Upper lobe of left lung (tissue), 6 donors: ENCODE data around the gene RASGRF2. TPM values are rescaled to one million over a fixed set of nuclear protein-coding genes. Genes with fewer than 3 reads are reported as not detected.
"Not testable (repeated sequence)": the region's sequence is repeated elsewhere in the genome, so short reads cannot be mapped to it uniquely, and the experiment has no call there.

Source experiments
- ATAC-seq, 2 donors: fragments of 200-7000 bp; cut with Tn5 transposase; one replicate each; pipeline ENCODE4 v1.9.1; 2022; ENCODE audit warnings: mild to moderate bottlenecking in 2 of 2, moderate library complexity in 2 of 2; ENCODE audit not compliant: low FRiP score in 2 of 2
- DNase-seq, 2 donors: peaks; one replicate each; pipeline ENCODE4 v3.0.0-alpha.2; 2019 to 2020
- H3K27ac ChIP-seq, 4 donors: fragments of 200-600 bp; sonication (generic); one replicate each; pipeline ENCODE4 v1.5.1; 2016 to 2019
- H3K27me3 ChIP-seq, 4 donors: fragments of 200-600 bp; sonication (generic); one replicate each; pipeline ENCODE4 v1.5.1; 2017 to 2019
- H3K36me3 ChIP-seq, 4 donors: fragments of 200-600 bp; sonication (generic); one replicate each; pipeline ENCODE4 v1.5.1; 2016 to 2019
- H3K4me1 ChIP-seq, 4 donors: fragments of 200-600 bp; sonication (generic); one replicate each; pipeline ENCODE4 v1.5.1; 2018 to 2019
- H3K4me3 ChIP-seq, 4 donors: fragments of 200-600 bp; sonication (generic); one replicate each; pipeline ENCODE4 v1.5.1; 2017 to 2019; ENCODE audit warnings: mild to moderate bottlenecking in 2 of 4, moderate library complexity in 1 of 4
- H3K9me3 ChIP-seq, 4 donors: fragments of 200-600 bp; sonication (generic); one replicate each; pipeline ENCODE4 v1.5.1; 2018 to 2019
- CTCF ChIP-seq, 6 experiments: fragments of 450-650 bp in 4 of 6; fragments of 200-600 bp in 2 of 6; sonication (generic) in 2 of 6; IDR thresholded peaks; one replicate each; pipeline ENCODE4 v1.5.1; 2016 to 2019; ENCODE audit warnings: antibody characterized with exemption in 6 of 6
- EP300 ChIP-seq, 4 donors: sonication (generic); formaldehyde crosslinking; IDR thresholded peaks; one replicate each; pipeline ENCODE4 v1.5.1; 2017; ENCODE audit warnings: antibody characterized with exemption in 4 of 4, control low read depth in 2 of 4
- POLR2A ChIP-seq, 4 donors: fragments of 450-650 bp; IDR thresholded peaks; one replicate each; pipeline ENCODE4 v1.5.1; 2016 to 2017; ENCODE audit warnings: antibody characterized with exemption in 4 of 4, mild to moderate bottlenecking in 2 of 4
- POLR2AphosphoS5 ChIP-seq, 2 donors: sonication (generic); formaldehyde crosslinking; IDR thresholded peaks; one replicate each; pipeline ENCODE4 v1.5.1; 2017; ENCODE audit warnings: antibody characterized with exemption in 2 of 2
- whole genome bisulfite sequencing, 2 donors: methylation state at CpG; one replicate each; pipeline ENCODE4 v1.1.5; 2017 to 2018; 5-methylcytosine and 5-hydroxymethylcytosine counted together
- total RNA-seq, 6 donors: library from RNA; depleted of rRNA in 4 of 6; stranded (reverse); fragments of >200 nt in 4 of 6; gene quantifications; one replicate each; pipeline versions ENCODE4 v1.1.0 to v1.2.1, GENCODE V29; 2016 to 2021
- donor health status: DM: no; HTN: no; CAD: no; lungs with moderate emphysema.
- donor health status: DM: no; HTN: yes; CAD: no; lungs with severe emphysema.

RASGRF2 gene
- total RNA-seq, 6 donors from 2014 or later, result 1.5 to 10.5 (median 4.9) TPM

DNA sequence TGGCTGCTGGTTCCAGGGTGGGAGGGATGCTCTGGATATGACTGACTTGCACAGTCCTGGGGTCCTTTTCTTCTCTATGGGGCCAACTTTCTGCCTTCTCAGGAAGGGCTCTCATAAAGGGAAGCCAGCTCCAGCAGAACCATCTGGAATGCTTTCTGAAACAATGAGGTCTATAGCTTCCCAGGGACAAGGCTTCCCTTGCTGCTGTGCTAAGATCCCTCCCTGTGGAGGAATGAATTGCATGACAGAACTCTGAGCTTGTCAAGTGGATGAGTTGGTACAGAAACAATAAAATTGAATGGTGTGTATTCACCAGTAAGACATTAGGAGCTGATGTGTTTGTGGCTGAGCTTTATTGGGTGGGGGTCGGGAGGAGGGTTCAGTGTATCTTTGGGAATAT, 292.7 kb downstream of the RASGRF2 start:
- Histone ChIP-seq H3K27ac (no peak overlapping the region), H3K36me3 (no peaks in the 10 kb centered on the region), H3K4me1 (no peaks in the 10 kb centered on the region), H3K9me3 (no peaks in the 10 kb centered on the region), H3K4me3 (no peak overlapping the region), H3K27me3 (no peaks in the 10 kb centered on the region)
- ATAC-seq (no peak), DNase-seq (no peak)
- TF ChIP-seq CTCF (IDR thresholded peaks at IDR 0.05) (no peak), POLR2AphosphoS5 (IDR thresholded peaks at IDR 0.05) (no peak), EP300 (IDR thresholded peaks at IDR 0.05) (no peak), POLR2A (IDR thresholded peaks at IDR 0.05) (no peak)
- 90 to 94% methylated on average over 1 of the region's 1 CpG for WGBS, 2 donors

- no peak overlapping the region for H3K27ac ChIP-seq
- WGBS, 2 donors, result 63 to 69% methylated on average over 4 of the region's 4 CpGs
- TF ChIP-seq EP300 (IDR thresholded peaks at IDR 0.05) (no peak), POLR2AphosphoS5 (IDR thresholded peaks at IDR 0.05) (no peak), POLR2A (IDR thresholded peaks at IDR 0.05) (no peak), CTCF (IDR thresholded peaks at IDR 0.05) (no peak)
- H3K4me3 ChIP-seq, result no peak overlapping the region
- H3K36me3 ChIP-seq, result no peaks in the 10 kb centered on the region
- no peaks in the 10 kb centered on the region for H3K4me1 ChIP-seq
- no peak for DNase-seq
- H3K27me3 ChIP-seq, result no peaks in the 10 kb centered on the region
- ATAC-seq, result no peak
- H3K9me3 ChIP-seq, result no peaks in the 10 kb centered on the region
Measured at GRCh38 chr5:81253875-81254274, 293.7 kb downstream of the RASGRF2 start.

DNA sequence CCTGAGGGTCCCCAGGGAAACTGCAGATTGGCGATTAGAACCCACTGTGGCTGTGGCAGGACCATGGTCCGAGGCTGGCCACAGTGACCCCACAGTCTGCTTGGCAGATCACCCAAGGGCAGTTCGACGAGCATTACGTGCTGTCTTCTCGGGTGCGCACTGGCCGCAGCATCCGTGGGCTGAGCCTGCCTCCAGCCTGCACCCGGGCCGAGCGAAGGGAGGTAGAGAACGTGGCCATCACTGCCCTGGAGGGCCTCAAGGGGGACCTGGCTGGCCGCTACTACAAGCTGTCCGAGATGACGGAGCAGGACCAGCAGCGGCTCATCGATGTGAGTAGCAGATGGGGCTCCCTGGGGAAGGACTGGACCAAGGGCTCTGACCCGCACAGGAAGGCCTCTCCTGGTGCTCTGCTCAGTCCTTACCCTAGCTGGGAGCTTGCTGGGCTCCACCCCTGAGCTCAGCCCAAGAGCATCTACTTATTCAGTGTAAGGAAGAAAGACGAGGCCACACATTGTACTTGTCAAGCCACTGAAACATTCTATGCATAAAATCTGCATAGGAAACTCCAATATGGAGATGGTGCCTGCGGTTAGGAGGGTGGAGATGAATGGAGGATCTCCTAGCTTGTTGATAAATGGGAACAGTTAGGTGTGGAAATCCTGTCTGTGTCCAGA, 294.9 kb downstream of the RASGRF2 start:
- peaks cover 0 to 6% (median 0%) of the 10 kb centered on the region in 4 donors for H3K36me3 ChIP-seq
- no peak overlapping the region for H3K4me3 ChIP-seq
- ATAC-seq (peak in 1 of 2 donors; percentile 9), DNase-seq (peak in 1 of 2 donors; percentile 68)
- no peak overlapping the region for H3K27ac ChIP-seq
- no peaks in the 10 kb centered on the region for H3K4me1 ChIP-seq
- H3K9me3 ChIP-seq, result peaks cover 0 to 3% (median under 1%) of the 10 kb centered on the region in 4 donors
- TF ChIP-seq EP300 (IDR thresholded peaks at IDR 0.05) (no peak), POLR2AphosphoS5 (IDR thresholded peaks at IDR 0.05) (no peak), CTCF (IDR thresholded peaks at IDR 0.05) (no peak), POLR2A (IDR thresholded peaks at IDR 0.05) (no peak)
- no peaks in the 10 kb centered on the region for H3K27me3 ChIP-seq
- WGBS, 2 donors, result 96 to 100% methylated on average over 9 to 21 of the region's 21 CpGs

DNA sequence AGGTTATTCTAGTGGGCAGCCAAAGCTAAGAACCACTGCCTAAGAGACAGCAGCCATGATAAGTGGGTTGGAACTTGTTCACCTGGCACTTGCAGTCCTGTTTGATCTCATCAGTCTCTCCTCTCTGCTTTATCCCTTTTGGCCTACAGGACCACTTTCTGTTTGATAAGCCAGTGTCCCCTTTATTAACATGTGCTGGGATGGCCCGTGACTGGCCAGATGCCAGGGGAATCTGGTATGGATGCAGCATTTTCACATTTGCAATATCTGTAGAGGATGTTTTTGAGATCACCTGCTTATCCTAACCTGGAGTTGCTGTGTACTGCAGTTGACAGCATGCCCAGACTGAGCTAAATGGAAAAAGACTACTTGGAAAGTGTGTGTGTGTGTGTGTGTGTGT, 296.6 kb downstream of the RASGRF2 start:
- Histone ChIP-seq H3K9me3 (peaks cover 0 to 6% (median 2%) of the 10 kb centered on the region in 4 donors), H3K27me3 (no peaks in the 10 kb centered on the region), H3K36me3 (peaks cover 0 to 6% (median 0%) of the 10 kb centered on the region in 4 donors), H3K27ac (no peak overlapping the region), H3K4me3 (no peak overlapping the region), H3K4me1 (no peaks in the 10 kb centered on the region)
- no peak for ATAC-seq
- 100% methylated on average over 1 of the region's 1 CpG for WGBS, 2 donors
- TF ChIP-seq POLR2A (IDR thresholded peaks at IDR 0.05), result no peak
- no peak for TF ChIP-seq POLR2AphosphoS5 (IDR thresholded peaks at IDR 0.05)
- TF ChIP-seq EP300 (IDR thresholded peaks at IDR 0.05), result no peak
- no peak for TF ChIP-seq CTCF (IDR thresholded peaks at IDR 0.05)
- DNase-seq, result no peak

GRCh38 chr5:81262796-81263195, 302.6 kb downstream of the RASGRF2 start:
- H3K27ac ChIP-seq, H3K9me3 ChIP-seq, H3K27me3 ChIP-seq, H3K36me3 ChIP-seq, DNase-seq, ATAC-seq, H3K4me1 ChIP-seq, H3K4me3 ChIP-seq: not testable (repeated sequence)
- 93 to 95% methylated on average over 1 of the region's 1 CpG for WGBS, 2 donors
